ENCODE data around the gene CELA1. TPM values are rescaled to one million over a fixed set of nuclear protein-coding genes. Genes with fewer than 3 reads are reported as not detected.
A peak's percentile ranks its signal among the peaks of the same experiment; 100 is the strongest.

Gene CELA1
- total RNA-seq, 1 donor from 2014 or later = not detected

GRCh38 chr12:51368640-51369517 is 22.4 kb upstream of the CELA1 start:
- Mint-ChIP-seq H3K4me3 (ENCODE audit: unreplicated experiment) (no peak overlapping the region), H3K9me3 (ENCODE audit: unreplicated experiment) (no peaks in the 10 kb centered on the region), H3K4me1 (ENCODE audit: low read depth, unreplicated experiment) (peaks cover 36% of the 10 kb centered on the region), H3K27me3 (ENCODE audit: low read depth, unreplicated experiment) (peaks cover 4% of the 10 kb centered on the region), H3K36me3 (ENCODE audit: low read depth, unreplicated experiment) (peaks cover 8% of the 10 kb centered on the region), H3K27ac (ENCODE audit: unreplicated experiment) (peak overlapping the region; percentile 42)
- Histone ChIP-seq H3K27ac (ENCODE audit: low read depth, low read length) (no peak overlapping the region), H3K79me2 (ENCODE audit: insufficient read depth, low read length) (no peaks in the 10 kb centered on the region), H3K4me1 (ENCODE audit: insufficient read depth, low read length) (peaks cover 30% of the 10 kb centered on the region), H3K36me3 (ENCODE audit: insufficient read depth, low read length) (no peaks in the 10 kb centered on the region), H3K27me3 (ENCODE audit: insufficient read depth, low read length) (no peaks in the 10 kb centered on the region), H3K4me2 (ENCODE audit: low read length) (peak overlapping the region; percentile 59), H3K9me3 (ENCODE audit: insufficient read depth, low read depth, low read length) (no peaks in the 10 kb centered on the region), H3K4me3 (ENCODE audit: insufficient read depth, low read depth, low read length) (no peak overlapping the region), H2AFZ (ENCODE audit: low read depth, low read length) (no peak overlapping the region), H4K20me1 (ENCODE audit: insufficient read depth, low read length) (no peaks in the 10 kb centered on the region), H3K9ac (ENCODE audit: low read length) (peak overlapping the region; percentile 8)
- TF ChIP-seq CTCF (IDR thresholded peaks at IDR 0.05; ENCODE audit: insufficient read depth, low read depth, low read length) (no peak), EZH2 (IDR thresholded peaks at IDR 0.05; ENCODE audit: insufficient read depth, low read length) (no peak)
- FAIRE-seq (no peak), DNase-seq (ENCODE audit: low read depth) (peak; percentile 84)

GRCh38 chr12:51365276-51365675 is 18.8 kb upstream of the CELA1 start:
- Mint-ChIP-seq H3K9me3 (ENCODE audit: unreplicated experiment) (no peaks in the 10 kb centered on the region), H3K36me3 (ENCODE audit: low read depth, unreplicated experiment) (peaks cover 6% of the 10 kb centered on the region), H3K27ac (ENCODE audit: unreplicated experiment) (no peak overlapping the region), H3K4me3 (ENCODE audit: unreplicated experiment) (no peak overlapping the region), H3K4me1 (ENCODE audit: low read depth, unreplicated experiment) (peaks cover 15% of the 10 kb centered on the region), H3K27me3 (ENCODE audit: low read depth, unreplicated experiment) (peaks cover 12% of the 10 kb centered on the region)
- peaks cover 15% of the 10 kb centered on the region for H3K4me1 ChIP-seq (ENCODE audit: insufficient read depth, low read length)
- no peak overlapping the region for H3K4me2 ChIP-seq (ENCODE audit: low read length)
- no peak overlapping the region for H3K4me3 ChIP-seq (ENCODE audit: insufficient read depth, low read depth, low read length)
- H3K27me3 ChIP-seq (ENCODE audit: insufficient read depth, low read length) = peaks cover 2% of the 10 kb centered on the region
- H4K20me1 ChIP-seq (ENCODE audit: insufficient read depth, low read length) = no peaks in the 10 kb centered on the region
- no peaks in the 10 kb centered on the region for H3K9me3 ChIP-seq (ENCODE audit: insufficient read depth, low read depth, low read length)
- no peak overlapping the region for H3K9ac ChIP-seq (ENCODE audit: low read length)
- FAIRE-seq (no peak), DNase-seq (ENCODE audit: low read depth) (no peak)
- no peak overlapping the region for H3K27ac ChIP-seq (ENCODE audit: low read depth, low read length)
- no peaks in the 10 kb centered on the region for H3K79me2 ChIP-seq (ENCODE audit: insufficient read depth, low read length)
- no peak overlapping the region for H2AFZ ChIP-seq (ENCODE audit: low read depth, low read length)
- TF ChIP-seq CTCF (IDR thresholded peaks at IDR 0.05; ENCODE audit: insufficient read depth, low read depth, low read length) (no peak), EZH2 (IDR thresholded peaks at IDR 0.05; ENCODE audit: insufficient read depth, low read length) (no peak)
- no peaks in the 10 kb centered on the region for H3K36me3 ChIP-seq (ENCODE audit: insufficient read depth, low read length)

GRCh38 chr12:51364001-51364400 is 17.5 kb upstream of the CELA1 start:
- no peak overlapping the region for H3K4me3 ChIP-seq (ENCODE audit: insufficient read depth, low read depth, low read length)
- H3K4me2 ChIP-seq (ENCODE audit: low read length) = no peak overlapping the region
- no peak overlapping the region for H2AFZ ChIP-seq (ENCODE audit: low read depth, low read length)
- no peak for FAIRE-seq
- DNase-seq (ENCODE audit: low read depth) = no peak
- TF ChIP-seq CTCF (IDR thresholded peaks at IDR 0.05; ENCODE audit: insufficient read depth, low read depth, low read length) (no peak), EZH2 (IDR thresholded peaks at IDR 0.05; ENCODE audit: insufficient read depth, low read length) (no peak)
- peaks cover 6% of the 10 kb centered on the region for H3K4me1 Mint-ChIP-seq (ENCODE audit: low read depth, unreplicated experiment)
- H4K20me1 ChIP-seq (ENCODE audit: insufficient read depth, low read length) = no peaks in the 10 kb centered on the region
- no peaks in the 10 kb centered on the region for H3K9me3 Mint-ChIP-seq (ENCODE audit: unreplicated experiment)
- H3K79me2 ChIP-seq (ENCODE audit: insufficient read depth, low read length) = no peaks in the 10 kb centered on the region
- peaks cover 2% of the 10 kb centered on the region for H3K27me3 ChIP-seq (ENCODE audit: insufficient read depth, low read length)
- peaks cover 10% of the 10 kb centered on the region for H3K36me3 Mint-ChIP-seq (ENCODE audit: low read depth, unreplicated experiment)
- peaks cover 12% of the 10 kb centered on the region for H3K27me3 Mint-ChIP-seq (ENCODE audit: low read depth, unreplicated experiment)
- no peak overlapping the region for H3K9ac ChIP-seq (ENCODE audit: low read length)
- H3K4me1 ChIP-seq (ENCODE audit: insufficient read depth, low read length) = peaks cover 5% of the 10 kb centered on the region
- H3K9me3 ChIP-seq (ENCODE audit: insufficient read depth, low read depth, low read length) = no peaks in the 10 kb centered on the region
- H3K27ac Mint-ChIP-seq (ENCODE audit: unreplicated experiment) = no peak overlapping the region
- H3K4me3 Mint-ChIP-seq (ENCODE audit: unreplicated experiment) = no peak overlapping the region
- H3K27ac ChIP-seq (ENCODE audit: low read depth, low read length) = no peak overlapping the region
- H3K36me3 ChIP-seq (ENCODE audit: insufficient read depth, low read length) = no peaks in the 10 kb centered on the region
